Fibroblast of lung (primary cell): ENCODE measurements around the gene CCL2. TPM values are rescaled to one million over a fixed set of nuclear protein-coding genes. Genes with fewer than 3 reads are reported as not detected.
A peak's percentile ranks its signal among the peaks of the same experiment; 100 is the strongest.

Source experiments
- DNase-seq, 2 donors: peaks; one replicate each; pipeline versions ENCODE4 v3.0.0 to v3.0.0-alpha.2; 2010; ENCODE audit warnings: low read depth in 2 of 2
- H2AFZ ChIP-seq: 2 replicates; pipeline ENCODE4 v1.5.1; 2012; ENCODE audit warnings: low read length, control low read depth, inconsistent platforms
- H3K27ac ChIP-seq: 2 replicates; pipeline ENCODE4 v1.5.1; 2011; ENCODE audit warnings: low read length, control low read depth; ENCODE audit not compliant: insufficient read depth
- H3K27me3 ChIP-seq: 2 replicates; pipeline ENCODE4 v1.5.1; 2011; ENCODE audit warnings: mild to moderate bottlenecking, low read length; ENCODE audit not compliant: control insufficient read depth, insufficient read depth
- H3K36me3 ChIP-seq: 2 replicates; pipeline ENCODE4 v1.5.1; 2011; ENCODE audit warnings: low read length; ENCODE audit not compliant: control insufficient read depth, insufficient read depth
- H3K4me1 ChIP-seq: 2 replicates; pipeline ENCODE4 v1.5.1; 2011; ENCODE audit warnings: low read length; ENCODE audit not compliant: control insufficient read depth, insufficient read depth; ENCODE audit errors: extremely low read depth
- H3K4me2 ChIP-seq: 2 replicates; pipeline ENCODE4 v1.5.1; 2011; ENCODE audit warnings: low read length, control low read depth; ENCODE audit not compliant: insufficient read depth; ENCODE audit errors: extremely low read depth
- H3K4me3 ChIP-seq, 4 experiments: fragments of 200-600 bp in 1 of 4; sonication (generic) in 1 of 4; replicated peaks in 1 of 4; 2 replicates each; pipeline ENCODE4 v1.5.1; 2011 to 2016; ENCODE audit warnings: low read length in 4 of 4, low read depth in 3 of 4, mild to moderate bottlenecking in 3 of 4, control low read depth in 2 of 4, inconsistent platforms in 1 of 4, mixed read lengths in 1 of 4; ENCODE audit not compliant: insufficient read depth in 1 of 4; ENCODE audit errors: control extremely low read depth in 1 of 4
- H3K79me2 ChIP-seq: 2 replicates; pipeline ENCODE4 v1.5.1; 2012; ENCODE audit warnings: mild to moderate bottlenecking, low read length, inconsistent platforms; ENCODE audit not compliant: control insufficient read depth, insufficient read depth
- H3K9ac ChIP-seq: 2 replicates; pipeline ENCODE4 v1.5.1; 2011; ENCODE audit warnings: mild to moderate bottlenecking, low read length, control low read depth; ENCODE audit not compliant: insufficient read depth
- H3K9me3 ChIP-seq: 2 replicates; pipeline ENCODE4 v1.5.1; 2012; ENCODE audit warnings: low read depth, low read length; ENCODE audit not compliant: control insufficient read depth, insufficient read depth
- H4K20me1 ChIP-seq: 2 replicates; pipeline ENCODE4 v1.5.1; 2011; ENCODE audit warnings: low read length; ENCODE audit not compliant: control insufficient read depth, insufficient read depth; ENCODE audit errors: extremely low read depth
- EZH2 ChIP-seq: IDR thresholded peaks from 2 replicates; pipeline ENCODE4 v1.5.1; 2012; ENCODE audit warnings: low read length, control low read depth, mild to moderate bottlenecking; ENCODE audit errors: missing control alignments
- polyA plus RNA-seq, 2 donors: library from polyadenylated mRNA; depleted of rRNA in 1 of 2; stranded (reverse) in 1 of 2; unstranded in 1 of 2; fragments of >200 nt; gene quantifications; 2 replicates each; pipeline ENCODE4 v1.2.1, GENCODE V29; 2011 to 2012; ENCODE audit warnings: missing spikeins in 1 of 2
- total RNA-seq: library from RNA; depleted of rRNA; stranded (reverse); fragments of >200 nt; gene quantifications from 2 replicates; pipeline ENCODE4 v1.2.1, GENCODE V29; 2014
- TF ChIP-seq, protein P1 (sequence below), 2 donors: IDR thresholded peaks in 1 of 2; conservative IDR thresholded peaks in 1 of 2; 1 replicate in 1 of 2; 2 replicates in 1 of 2; pipeline ENCODE4 v1.5.1; 2011 to 2012; ENCODE audit warnings: low read length in 2 of 2, control low read depth in 1 of 2, inconsistent platforms in 1 of 2, low read depth in 1 of 2, mild to moderate bottlenecking in 1 of 2

CCL2 gene
- total and polyA plus RNA-seq, 2 donors (not counting 1 experiment from before 2014, with no cell fraction given), result 42.9 to 170 TPM

GRCh38 chr17:34230342-34230741 lies 24.7 kb upstream of the CCL2 start:
- no peak for TF ChIP-seq EZH2
- TF ChIP-seq, protein P1, sequence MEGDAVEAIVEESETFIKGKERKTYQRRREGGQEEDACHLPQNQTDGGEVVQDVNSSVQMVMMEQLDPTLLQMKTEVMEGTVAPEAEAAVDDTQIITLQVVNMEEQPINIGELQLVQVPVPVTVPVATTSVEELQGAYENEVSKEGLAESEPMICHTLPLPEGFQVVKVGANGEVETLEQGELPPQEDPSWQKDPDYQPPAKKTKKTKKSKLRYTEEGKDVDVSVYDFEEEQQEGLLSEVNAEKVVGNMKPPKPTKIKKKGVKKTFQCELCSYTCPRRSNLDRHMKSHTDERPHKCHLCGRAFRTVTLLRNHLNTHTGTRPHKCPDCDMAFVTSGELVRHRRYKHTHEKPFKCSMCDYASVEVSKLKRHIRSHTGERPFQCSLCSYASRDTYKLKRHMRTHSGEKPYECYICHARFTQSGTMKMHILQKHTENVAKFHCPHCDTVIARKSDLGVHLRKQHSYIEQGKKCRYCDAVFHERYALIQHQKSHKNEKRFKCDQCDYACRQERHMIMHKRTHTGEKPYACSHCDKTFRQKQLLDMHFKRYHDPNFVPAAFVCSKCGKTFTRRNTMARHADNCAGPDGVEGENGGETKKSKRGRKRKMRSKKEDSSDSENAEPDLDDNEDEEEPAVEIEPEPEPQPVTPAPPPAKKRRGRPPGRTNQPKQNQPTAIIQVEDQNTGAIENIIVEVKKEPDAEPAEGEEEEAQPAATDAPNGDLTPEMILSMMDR (conservative IDR thresholded peaks at IDR 0.05 in 1 of 2, IDR thresholded peaks at IDR 0.05 in 1 of 2; ENCODE audit: low read depth in 1 of 2, low read length in 2 of 2), result no peak
- H4K20me1 ChIP-seq, result no peaks in the 10 kb centered on the region
- no peaks in the 10 kb centered on the region for H3K79me2 ChIP-seq

GRCh38 chr17:34234616-34235015 lies 20.5 kb upstream of the CCL2 start:
- H4K20me1 ChIP-seq, result no peaks in the 10 kb centered on the region
- no peaks in the 10 kb centered on the region for H3K36me3 ChIP-seq
- H3K27ac ChIP-seq, result no peak overlapping the region
- no peaks in the 10 kb centered on the region for H3K4me1 ChIP-seq
- no peak overlapping the region for H2AFZ ChIP-seq
- H3K4me3 ChIP-seq, result no peak overlapping the region
- no peak for TF ChIP-seq EZH2
- TF ChIP-seq, protein P1 (conservative IDR thresholded peaks at IDR 0.05 in 1 of 2, IDR thresholded peaks at IDR 0.05 in 1 of 2; ENCODE audit: low read depth in 1 of 2, low read length in 2 of 2), result no peak
- no peaks in the 10 kb centered on the region for H3K27me3 ChIP-seq
- H3K9me3 ChIP-seq, result no peaks in the 10 kb centered on the region
- no peaks in the 10 kb centered on the region for H3K79me2 ChIP-seq
- H3K4me2 ChIP-seq, result no peak overlapping the region
- no peak for DNase-seq
- no peak overlapping the region for H3K9ac ChIP-seq

More at GRCh38 chr17:34230342-34230741, 24.7 kb upstream of the CCL2 start:
- H3K4me2 ChIP-seq, result no peak overlapping the region
- no peak for DNase-seq
- no peak overlapping the region for H2AFZ ChIP-seq
- no peak overlapping the region for H3K4me3 ChIP-seq
- H3K27ac ChIP-seq, result no peak overlapping the region
- H3K36me3 ChIP-seq, result no peaks in the 10 kb centered on the region
- H3K9ac ChIP-seq, result no peak overlapping the region
- H3K9me3 ChIP-seq, result no peaks in the 10 kb centered on the region
- no peaks in the 10 kb centered on the region for H3K27me3 ChIP-seq
- H3K4me1 ChIP-seq, result no peaks in the 10 kb centered on the region

DNA sequence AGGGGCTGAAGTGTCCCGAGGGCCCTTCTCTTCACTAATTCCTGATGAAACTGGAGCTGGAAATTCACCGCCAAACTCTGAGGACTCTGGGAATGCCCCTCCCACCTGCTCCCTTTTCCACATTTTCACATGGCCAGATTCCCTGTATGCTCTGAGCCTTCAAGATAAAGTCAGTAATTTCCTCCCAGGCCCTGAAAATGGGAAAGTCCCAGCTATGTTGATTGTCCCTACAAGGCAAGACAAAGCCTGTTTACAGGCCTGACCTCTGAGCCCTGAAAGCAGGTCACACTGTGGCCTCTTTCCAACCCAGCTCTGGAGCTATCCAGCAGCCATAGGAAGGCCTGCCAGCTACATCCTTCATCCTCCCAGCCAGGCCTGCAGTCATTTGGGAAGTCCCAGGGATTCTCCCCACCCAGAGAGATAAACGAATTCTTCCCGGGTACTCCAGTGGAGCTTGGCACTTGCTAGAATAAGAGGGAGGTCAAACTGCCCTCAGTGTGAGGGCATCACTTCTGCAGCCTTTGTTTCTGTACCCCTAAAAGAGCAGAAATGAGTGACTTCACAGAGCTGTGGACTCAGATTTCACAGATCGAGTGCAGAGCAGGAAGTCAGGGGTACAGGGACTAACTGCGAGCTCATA lies 19.6 kb upstream of the CCL2 start:
- no peaks in the 10 kb centered on the region for H3K79me2 ChIP-seq
- H3K4me3 ChIP-seq, result no peak overlapping the region
- H3K27me3 ChIP-seq, result no peaks in the 10 kb centered on the region
- no peaks in the 10 kb centered on the region for H3K36me3 ChIP-seq
- TF ChIP-seq, protein P1 (conservative IDR thresholded peaks at IDR 0.05 in 1 of 2, IDR thresholded peaks at IDR 0.05 in 1 of 2; ENCODE audit: low read depth in 1 of 2, low read length in 2 of 2), result no peak
- no peak for TF ChIP-seq EZH2
- no peak overlapping the region for H3K27ac ChIP-seq
- no peak overlapping the region for H2AFZ ChIP-seq
- H3K4me1 ChIP-seq, result no peaks in the 10 kb centered on the region
- no peak overlapping the region for H3K4me2 ChIP-seq
- H3K9ac ChIP-seq, result no peak overlapping the region
- no peaks in the 10 kb centered on the region for H4K20me1 ChIP-seq
- no peaks in the 10 kb centered on the region for H3K9me3 ChIP-seq
- peak in 1 of 2 donors; percentile 61 for DNase-seq
